Gastrocnemius medialis (tissue), 4 donors: ENCODE measurements around the gene DLX3. TPM values are rescaled to one million over a fixed set of nuclear protein-coding genes. Genes with fewer than 3 reads are reported as not detected.

Source experiments
- ATAC-seq, 2 donors: fragments of 150-250 bp; one replicate each; pipeline ENCODE4 v1.9.1; 2016
- DNase-seq, 2 donors: peaks; one replicate each; pipeline ENCODE4 v3.0.0-alpha.2; 2019
- H3K27ac ChIP-seq, 4 donors: fragments of 200-600 bp; sonication (generic); 1 replicate in 1 of 4; 2 replicates in 3 of 4; pipeline ENCODE4 v1.5.1; 2016 to 2018; ENCODE audit warnings: mild to moderate bottlenecking in 2 of 4, moderate library complexity in 1 of 4
- H3K27me3 ChIP-seq, 3 donors: fragments of 200-600 bp; sonication (generic) in 2 of 3; 1 replicate in 1 of 3; 2 replicates in 2 of 3; pipeline versions ENCODE4 v1.5.1 to v1.6.0; 2016 to 2019; ENCODE audit warnings: mild to moderate bottlenecking in 1 of 3, moderate library complexity in 1 of 3
- H3K36me3 ChIP-seq, 2 donors: fragments of 200-600 bp; sonication (generic) in 1 of 2; one replicate each; pipeline ENCODE4 v1.5.1; 2017 to 2018
- H3K4me1 ChIP-seq, 2 donors: fragments of 200-600 bp; sonication (generic) in 1 of 2; one replicate each; pipeline ENCODE4 v1.5.1; 2016 to 2017; ENCODE audit warnings: mild to moderate bottlenecking in 2 of 2
- H3K4me3 ChIP-seq, 4 donors: fragments of 200-600 bp; sonication (generic) in 3 of 4; 1 replicate in 1 of 4; 2 replicates in 3 of 4; pipeline ENCODE4 v1.5.1; 2016 to 2019; ENCODE audit warnings: mild to moderate bottlenecking in 2 of 4
- H3K9me3 ChIP-seq, 3 donors: fragments of 200-600 bp; sonication (generic) in 2 of 3; 1 replicate in 1 of 3; 2 replicates in 2 of 3; pipeline ENCODE4 v1.5.1; 2016 to 2019
- POLR2A ChIP-seq, 2 donors: fragments of 450-650 bp; IDR thresholded peaks; one replicate each; pipeline ENCODE4 v1.6.1; 2017; ENCODE audit warnings: antibody characterized with exemption in 2 of 2, mild to moderate bottlenecking in 2 of 2, moderate library complexity in 2 of 2
- in situ Hi-C, 4 donors: fragments of 200-750 bp; cut with MboI; loops; one replicate each; pipeline versions ENCODE4 v1.15.0 to v1.8.0; 2017; ENCODE audit warnings: low sequenced_read_pairs in 4 of 4
- intact Hi-C: fragments of 100-400 bp; cut with DNase I; formaldehyde crosslinking; loops from one replicate; pipeline ENCODE4 v1.15.1; 2023; ENCODE audit warnings: low total_unique reads
- total RNA-seq, 4 donors: library from RNA; depleted of rRNA; stranded (reverse); fragments of >200 nt; gene quantifications; one replicate each; pipeline versions ENCODE4 v1.1.0 to v1.2.3, GENCODE V29; 2016
- TF ChIP-seq, protein P1 (sequence below), 5 experiments: fragments of 450-650 bp in 3 of 5; fragments of 200-600 bp in 2 of 5; sonication (generic) in 2 of 5; IDR thresholded peaks in 4 of 5; conservative IDR thresholded peaks in 1 of 5; 1 replicate in 4 of 5; 2 replicates in 1 of 5; pipeline ENCODE4 v1.5.1; 2016 to 2019; ENCODE audit warnings: antibody characterized with exemption in 5 of 5, mild to moderate bottlenecking in 3 of 5, moderate library complexity in 3 of 5

The DLX3 gene
- total RNA-seq, 4 donors from 2014 or later: not detected

DNA sequence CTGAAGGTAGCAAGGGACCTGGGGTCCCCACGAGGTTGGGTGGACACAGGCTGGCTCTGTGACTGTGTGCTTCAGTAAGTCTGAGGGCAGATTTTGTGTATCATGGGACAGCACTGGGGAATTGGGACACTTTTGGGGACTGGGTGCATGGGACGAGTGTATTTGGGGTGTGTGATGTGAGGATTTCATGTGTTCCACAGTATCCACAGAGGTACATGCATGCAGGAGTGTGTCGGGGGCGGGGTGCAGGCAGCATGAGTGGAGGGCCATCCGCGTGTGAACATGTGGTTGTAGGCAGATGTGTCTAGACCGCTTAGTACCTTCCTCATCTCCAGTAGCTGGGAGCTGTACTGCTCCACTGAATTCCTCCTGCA, 1.1 kb upstream of the DLX3 start:
- Histone ChIP-seq H3K27ac (no peak overlapping the region), H3K36me3 (no peaks in the 10 kb centered on the region), H3K4me3 (no peak overlapping the region), H3K27me3 (peaks cover 72 to 83% (median 74%) of the 10 kb centered on the region in 3 donors), H3K4me1 (peaks cover 5 to 21% of the 10 kb centered on the region in 2 donors), H3K9me3 (no peaks in the 10 kb centered on the region)
- ATAC-seq: no peak
- TF ChIP-seq POLR2A (IDR thresholded peaks at IDR 0.05): no peak
- TF ChIP-seq, protein P1, sequence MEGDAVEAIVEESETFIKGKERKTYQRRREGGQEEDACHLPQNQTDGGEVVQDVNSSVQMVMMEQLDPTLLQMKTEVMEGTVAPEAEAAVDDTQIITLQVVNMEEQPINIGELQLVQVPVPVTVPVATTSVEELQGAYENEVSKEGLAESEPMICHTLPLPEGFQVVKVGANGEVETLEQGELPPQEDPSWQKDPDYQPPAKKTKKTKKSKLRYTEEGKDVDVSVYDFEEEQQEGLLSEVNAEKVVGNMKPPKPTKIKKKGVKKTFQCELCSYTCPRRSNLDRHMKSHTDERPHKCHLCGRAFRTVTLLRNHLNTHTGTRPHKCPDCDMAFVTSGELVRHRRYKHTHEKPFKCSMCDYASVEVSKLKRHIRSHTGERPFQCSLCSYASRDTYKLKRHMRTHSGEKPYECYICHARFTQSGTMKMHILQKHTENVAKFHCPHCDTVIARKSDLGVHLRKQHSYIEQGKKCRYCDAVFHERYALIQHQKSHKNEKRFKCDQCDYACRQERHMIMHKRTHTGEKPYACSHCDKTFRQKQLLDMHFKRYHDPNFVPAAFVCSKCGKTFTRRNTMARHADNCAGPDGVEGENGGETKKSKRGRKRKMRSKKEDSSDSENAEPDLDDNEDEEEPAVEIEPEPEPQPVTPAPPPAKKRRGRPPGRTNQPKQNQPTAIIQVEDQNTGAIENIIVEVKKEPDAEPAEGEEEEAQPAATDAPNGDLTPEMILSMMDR (IDR thresholded peaks at IDR 0.05 in 4 of 5, conservative IDR thresholded peaks at IDR 0.05 in 1 of 5): no peak
- intact Hi-C loops: loop anchor here (1.0 to 2.0 kb wide), 2 partner anchors 44 to 427 kb away; no protein-coding TSS in a partner anchor
- DNase-seq: no peak
- in situ Hi-C loops: loop anchor here (10.0 to 25.0 kb wide), 4 partner anchors 121 to 434 kb away; no protein-coding TSS in a partner anchor

- Histone ChIP-seq H3K9me3 (no peaks in the 10 kb centered on the region), H3K4me1 (peaks cover 5 to 21% of the 10 kb centered on the region in 2 donors), H3K27ac (no peak overlapping the region), H3K4me3 (peak overlapping the region; percentile 24 to 54 (median 40)), H3K36me3 (no peaks in the 10 kb centered on the region), H3K27me3 (peaks cover 67 to 76% (median 74%) of the 10 kb centered on the region in 3 donors)
- DNase-seq (no peak), ATAC-seq (no peak)
- intact Hi-C loops: no loop called here
- in situ Hi-C loops: loop anchor here (10.0 to 25.0 kb wide), 4 partner anchors 120 to 432 kb away; no protein-coding TSS in a partner anchor
- TF ChIP-seq, protein P1 (IDR thresholded peaks at IDR 0.05 in 4 of 5, conservative IDR thresholded peaks at IDR 0.05 in 1 of 5): no peak
- no peak for TF ChIP-seq POLR2A (IDR thresholded peaks at IDR 0.05)
Measured at GRCh38 chr17:49994085-49995054, 654 bp downstream of the DLX3 start.

- Histone ChIP-seq H3K36me3 (no peaks in the 10 kb centered on the region), H3K27me3 (peaks cover 62 to 70% (median 69%) of the 10 kb centered on the region in 3 donors), H3K27ac (no peak overlapping the region), H3K4me3 (peak overlapping the region; percentile 24 to 54 (median 40)), H3K9me3 (no peaks in the 10 kb centered on the region), H3K4me1 (peaks cover 5 to 21% of the 10 kb centered on the region in 2 donors)
- no peak for TF ChIP-seq POLR2A (IDR thresholded peaks at IDR 0.05)
- DNase-seq (no peak), ATAC-seq (no peak)
- in situ Hi-C loops (loop anchor here (10.0 to 25.0 kb wide), 4 partner anchors 119 to 431 kb away; no protein-coding TSS in a partner anchor), intact Hi-C loops (no loop called here)
Measured at GRCh38 chr17:49993423-49994060, 1.5 kb downstream of the DLX3 start.

GRCh38 chr17:49992933-49993422, 2.0 kb downstream of the DLX3 start:
- Histone ChIP-seq H3K4me3 (peak overlapping the region; percentile 24 to 54 (median 38)), H3K27me3 (peaks cover 67 to 75% (median 71%) of the 10 kb centered on the region in 3 donors), H3K36me3 (no peaks in the 10 kb centered on the region), H3K9me3 (no peaks in the 10 kb centered on the region), H3K27ac (no peak overlapping the region), H3K4me1 (peaks cover 5 to 21% of the 10 kb centered on the region in 2 donors)
- intact Hi-C loops (no loop called here), in situ Hi-C loops (loop anchor here (10.0 to 25.0 kb wide), 4 partner anchors 118 to 431 kb away; no protein-coding TSS in a partner anchor)
- TF ChIP-seq, protein P1 (IDR thresholded peaks at IDR 0.05 in 4 of 5, conservative IDR thresholded peaks at IDR 0.05 in 1 of 5): no peak
- TF ChIP-seq POLR2A (IDR thresholded peaks at IDR 0.05): no peak
- no peak for DNase-seq
- ATAC-seq: no peak
